HG03095 (cell line): ENCODE measurements around the gene PLPP2.

ENCODE experiments used
- ATAC-seq: cut with Tn5 transposase; IDR thresholded peaks from one replicate; pipeline ENCODE4 v1.9.1; 2021; ENCODE audit warnings: moderate library complexity; ENCODE audit not compliant: unreplicated experiment

The PLPP2 gene

DNA sequence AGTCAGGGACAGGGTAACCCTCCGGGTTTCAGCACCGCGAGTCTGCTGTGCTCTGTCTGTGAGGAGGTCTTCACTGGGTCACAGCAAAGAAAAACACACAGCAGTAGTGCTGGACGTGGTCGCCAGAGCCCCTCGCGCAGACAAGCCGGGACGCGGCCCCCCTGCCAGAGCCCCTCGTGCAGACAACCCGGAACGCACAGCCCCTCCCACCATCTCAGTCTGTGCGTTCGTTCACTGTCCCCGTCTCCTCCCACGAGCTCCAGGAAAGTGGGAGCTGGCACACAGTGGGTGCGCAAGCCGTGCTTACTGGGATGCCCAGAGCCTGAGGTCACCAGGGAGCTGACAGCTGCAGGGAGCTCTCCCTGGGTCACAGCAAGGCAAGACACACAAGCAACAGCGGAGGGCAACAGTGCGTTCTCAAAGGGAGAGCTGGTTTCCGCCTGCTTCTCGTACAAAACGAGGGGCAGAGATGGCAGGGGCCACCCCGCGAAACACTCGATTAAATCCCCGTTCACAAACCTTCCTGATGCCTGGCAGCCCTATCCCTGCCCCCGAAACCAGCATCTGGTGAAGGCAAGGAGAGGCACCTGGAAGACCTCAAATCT, 3.2 kb upstream of the PLPP2 start:
- ATAC-seq: no peak

DNA sequence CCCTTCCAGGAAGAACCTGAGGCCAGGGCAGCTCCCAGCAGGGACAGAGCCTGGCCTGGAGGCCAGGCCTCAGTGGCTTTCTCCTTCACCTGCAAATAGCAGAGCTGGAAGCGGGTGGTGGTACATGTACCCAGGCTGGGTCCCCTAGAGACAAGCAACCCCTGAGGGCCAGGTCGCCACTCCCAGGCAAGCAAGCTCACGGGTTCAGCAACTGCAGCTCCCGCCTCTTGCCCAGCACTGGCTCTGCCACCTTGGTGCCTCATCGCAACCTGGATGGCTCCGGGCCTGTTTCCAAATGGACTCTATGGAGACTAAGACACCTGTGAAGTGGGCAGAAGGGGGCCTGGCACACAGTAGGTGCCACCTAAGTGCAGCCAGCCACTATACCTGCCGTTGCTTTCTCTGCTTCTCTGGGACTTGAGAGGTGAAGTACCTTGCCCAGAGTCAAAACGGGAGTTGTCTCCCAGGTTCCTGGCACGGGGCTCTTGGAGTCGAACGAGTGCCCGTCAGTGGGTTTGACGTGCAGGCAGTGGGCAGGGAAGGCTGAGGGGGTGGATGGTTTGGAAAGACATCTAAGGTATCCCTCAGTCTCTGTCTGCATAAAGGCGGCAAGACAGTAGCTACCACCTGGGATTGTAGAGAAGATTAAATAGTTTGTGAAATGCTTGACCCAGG, 2.4 kb upstream of the PLPP2 start:
- ATAC-seq: no peak

DNA sequence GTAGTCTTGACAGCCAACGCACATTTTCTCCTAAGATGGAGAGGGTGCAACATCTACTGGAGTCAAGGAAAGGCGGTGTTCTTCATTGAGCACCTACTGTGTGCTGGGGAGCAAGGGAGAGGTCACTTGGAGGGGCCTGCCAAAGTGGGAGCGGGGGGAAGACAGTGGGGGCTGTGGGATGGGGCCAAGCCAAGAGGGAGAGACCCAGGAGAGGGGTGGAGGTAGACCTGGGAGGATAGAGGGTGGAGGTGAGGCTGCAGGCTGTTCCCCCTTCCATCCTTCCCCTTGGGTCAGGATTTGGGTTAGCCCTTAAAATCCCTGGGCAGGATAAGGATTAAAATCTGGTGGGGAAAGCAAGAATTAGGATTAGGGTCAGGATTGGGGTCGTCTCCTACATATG, 1.7 kb upstream of the PLPP2 start:
- no peak for ATAC-seq

DNA sequence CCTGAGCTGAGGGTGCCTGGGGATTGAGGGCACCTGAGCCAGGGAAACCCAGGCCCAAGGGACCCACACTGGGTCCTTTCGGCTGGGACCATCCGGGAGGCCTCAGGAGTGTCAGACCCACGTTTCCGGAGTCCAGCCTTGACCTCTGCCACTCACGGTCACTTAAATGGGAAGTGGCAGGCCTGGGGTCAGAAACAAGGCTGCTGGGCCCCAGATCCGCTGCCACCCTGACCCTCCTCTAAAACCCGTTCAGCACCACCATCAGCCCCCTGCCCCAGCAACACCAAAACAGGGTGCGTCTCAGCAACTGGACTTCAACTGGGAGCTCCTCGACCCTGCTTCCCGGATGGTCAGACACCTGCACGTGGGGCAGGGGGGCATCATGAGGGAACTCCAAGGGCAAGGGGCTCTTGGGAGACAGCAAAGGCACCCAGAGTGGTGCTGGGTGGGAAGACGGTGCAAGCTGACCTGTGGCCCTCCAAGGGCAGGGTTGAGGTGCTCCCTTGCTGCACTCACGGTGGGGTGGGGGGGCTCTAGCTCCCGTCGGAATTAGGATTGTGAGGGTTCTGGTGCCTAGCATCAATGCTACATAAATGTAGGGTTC, 1.2 kb upstream of the PLPP2 start:
- ATAC-seq: no peak

DNA sequence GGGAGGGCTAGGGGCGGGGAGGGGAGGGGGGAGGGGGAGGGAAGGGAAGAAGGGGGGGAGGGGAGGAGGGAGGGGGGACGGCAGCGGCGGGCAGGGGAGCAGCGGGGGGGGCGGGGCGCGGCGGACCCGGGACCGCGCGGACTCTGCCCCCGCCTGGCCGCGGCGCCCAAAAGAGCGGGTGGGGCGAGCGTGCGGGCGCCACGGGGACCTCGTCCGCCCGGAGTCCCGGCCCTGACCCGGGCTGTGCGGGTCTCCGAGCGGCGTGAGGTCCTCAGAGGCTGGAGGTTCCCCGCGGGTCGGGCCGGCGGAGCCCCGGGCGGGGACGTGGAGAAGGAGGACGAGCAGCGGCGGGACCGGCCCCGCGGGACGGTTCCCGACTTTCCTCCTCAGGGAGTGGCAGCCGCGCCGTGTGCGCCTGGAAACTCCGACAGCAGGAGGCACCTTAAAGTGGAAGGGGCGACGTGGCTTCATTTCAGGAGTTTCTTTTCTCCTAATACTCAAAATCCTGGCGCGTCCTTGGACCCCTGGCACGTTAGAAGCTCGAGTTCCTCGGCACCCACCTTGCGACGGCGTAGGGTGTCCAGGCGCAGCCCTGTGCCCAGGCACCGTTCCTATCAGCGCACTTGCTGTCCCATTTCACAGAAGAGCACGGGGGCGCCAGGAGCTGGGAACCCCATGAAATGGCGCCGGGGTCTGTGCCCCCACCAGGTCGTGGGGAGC, 518 bp upstream of the PLPP2 start:
- no peak for ATAC-seq

DNA sequence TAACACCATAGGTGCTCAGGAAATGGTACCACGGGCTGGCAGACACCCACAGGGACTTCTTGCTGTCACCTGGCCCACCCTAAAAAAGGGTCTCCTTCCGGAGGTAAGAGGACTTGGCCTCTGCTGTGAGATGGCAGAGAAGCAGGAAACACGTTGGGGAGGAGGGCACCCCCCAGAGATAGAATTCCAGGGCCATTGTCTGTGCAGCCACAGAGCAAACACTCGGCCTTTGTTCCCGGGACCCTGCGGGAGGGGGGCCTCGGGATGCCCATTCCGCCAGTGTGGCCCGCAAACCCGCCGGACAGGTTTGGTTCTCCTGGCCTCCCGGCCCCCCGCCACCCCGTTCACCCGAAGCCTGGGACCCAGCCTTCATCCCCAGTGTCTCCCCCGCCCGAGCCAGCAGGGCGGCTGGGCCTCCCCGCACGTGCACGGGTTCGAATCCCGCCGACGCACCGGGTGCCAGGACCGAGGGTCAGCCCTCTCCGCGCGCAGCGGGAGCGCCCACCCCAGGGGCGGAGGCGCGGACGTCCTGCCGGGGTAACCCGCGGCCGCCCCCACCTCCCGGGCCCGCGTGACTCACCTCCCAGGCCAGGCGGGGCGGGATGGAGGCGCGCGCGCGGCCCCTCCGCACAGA, 714 bp downstream of the PLPP2 start:
- ATAC-seq: no peak

DNA sequence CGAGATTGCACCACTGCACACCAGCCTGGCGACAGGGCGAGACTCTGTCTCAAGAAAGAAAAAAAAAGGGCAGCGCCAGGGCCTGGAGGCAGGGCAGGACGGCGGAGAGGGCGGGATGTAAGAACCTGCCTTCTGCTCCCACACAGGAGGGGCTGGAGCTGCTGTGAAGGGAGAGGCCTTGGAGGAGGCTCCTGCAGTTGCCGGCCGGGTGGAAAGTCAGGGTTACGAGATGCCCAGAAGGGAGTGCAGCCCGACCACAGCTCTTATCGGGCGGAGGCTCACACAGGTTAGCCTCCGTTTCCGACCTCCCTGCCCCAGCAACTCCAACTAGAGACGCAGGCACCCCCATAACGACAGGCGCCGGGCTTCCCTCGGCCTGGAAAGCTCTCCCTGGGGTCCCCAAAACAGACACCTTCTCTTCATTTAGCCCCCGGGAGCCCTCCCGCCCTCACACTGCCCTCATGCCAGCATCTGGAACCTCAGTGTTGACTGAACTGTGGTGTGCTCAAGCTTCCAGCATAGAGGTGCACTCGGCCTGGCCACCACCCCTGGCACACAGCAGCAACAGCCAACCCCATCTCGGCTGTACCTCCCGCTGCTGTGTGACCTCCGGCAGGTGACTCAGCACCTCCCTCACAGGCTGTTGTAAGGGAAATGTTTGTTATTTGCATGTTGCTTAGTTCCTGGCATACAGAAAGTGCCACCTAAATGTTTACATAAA, 1.4 kb downstream of the PLPP2 start:
- ATAC-seq: no peak

DNA sequence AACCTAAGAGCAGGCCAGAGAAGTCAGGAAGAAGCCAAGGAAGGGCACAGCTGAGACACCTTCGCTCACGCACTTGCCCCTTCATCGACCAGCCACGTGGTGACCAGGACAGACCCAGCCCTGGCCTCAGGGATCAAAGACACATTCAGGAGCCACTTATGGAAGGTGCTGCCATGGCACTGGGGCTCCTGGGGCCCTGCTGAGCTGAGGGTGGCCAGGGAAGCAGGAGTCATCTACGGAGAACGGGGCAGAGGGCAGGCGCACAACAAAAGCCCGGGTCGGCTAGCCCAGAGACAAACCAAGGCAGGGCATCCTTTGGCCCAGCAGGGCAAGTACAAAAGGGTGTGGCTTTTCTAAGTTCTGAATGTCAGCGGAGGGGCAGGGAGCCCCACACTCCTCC, 2.3 kb downstream of the PLPP2 start:
- ATAC-seq: no peak

DNA sequence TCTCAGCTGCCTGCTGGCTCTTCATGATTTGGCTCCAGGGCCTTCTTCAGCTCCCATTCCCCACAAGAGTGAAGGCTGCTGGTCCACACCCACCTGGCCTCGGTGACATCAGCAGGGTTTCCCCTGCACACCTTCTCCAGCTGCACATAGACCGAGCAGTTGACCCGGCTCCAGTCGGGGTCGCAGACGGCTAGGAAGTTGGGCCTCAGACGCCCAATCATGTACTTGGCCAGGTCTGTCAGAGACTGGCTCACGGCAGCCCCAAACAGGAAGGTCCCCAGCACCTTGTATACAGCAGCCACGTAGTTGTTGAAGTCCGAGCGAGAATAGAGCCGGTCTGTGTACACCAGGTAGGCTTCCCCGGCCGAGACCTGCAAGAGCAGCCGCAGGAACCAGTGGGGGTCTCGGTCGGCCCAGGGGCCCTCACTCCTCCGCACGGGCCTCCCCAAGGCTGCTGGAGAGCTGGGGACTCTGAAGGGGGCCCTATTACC, 3.8 kb downstream of the PLPP2 start:
- ATAC-seq: no peak

DNA sequence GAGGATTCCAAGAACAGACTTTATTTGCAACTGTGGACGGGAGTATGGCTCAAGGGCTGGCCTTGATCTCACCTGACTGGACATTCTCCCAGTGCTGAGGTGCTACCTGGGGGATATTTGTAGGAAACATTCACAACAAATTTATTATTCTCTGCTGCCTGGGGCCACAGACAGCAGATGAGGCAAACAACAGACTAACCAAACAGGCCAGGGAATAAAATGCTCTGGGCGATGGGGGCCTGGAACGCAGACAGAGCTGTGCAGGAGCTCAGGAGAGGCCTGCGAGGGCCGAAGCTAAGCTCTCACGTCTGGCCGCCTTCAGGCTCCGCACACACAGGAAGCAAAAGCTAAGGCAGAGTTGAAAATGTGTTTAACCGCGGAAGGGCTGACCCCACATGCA, 7.8 kb downstream of the PLPP2 start:
- no peak for ATAC-seq

DNA sequence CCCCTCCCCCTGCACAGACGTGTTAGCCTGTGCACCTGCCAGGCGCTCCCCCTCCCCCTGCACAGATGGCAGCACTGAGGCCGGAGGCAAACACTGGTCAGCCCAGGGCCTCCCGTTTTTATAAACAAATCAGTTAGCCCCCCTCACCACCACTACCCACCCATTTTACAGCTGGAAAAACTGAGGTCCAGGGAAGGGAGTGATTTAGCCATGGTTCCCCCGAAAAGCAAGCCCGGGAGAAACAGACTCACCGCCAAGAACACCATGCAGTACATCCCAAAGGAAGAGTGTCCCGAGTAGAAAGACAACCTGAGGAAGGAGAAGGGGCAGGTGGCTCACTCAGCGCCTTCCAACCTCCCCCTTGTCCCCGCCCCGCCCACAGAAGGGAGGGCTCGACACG, 8.7 kb downstream of the PLPP2 start:
- no peak for ATAC-seq

DNA sequence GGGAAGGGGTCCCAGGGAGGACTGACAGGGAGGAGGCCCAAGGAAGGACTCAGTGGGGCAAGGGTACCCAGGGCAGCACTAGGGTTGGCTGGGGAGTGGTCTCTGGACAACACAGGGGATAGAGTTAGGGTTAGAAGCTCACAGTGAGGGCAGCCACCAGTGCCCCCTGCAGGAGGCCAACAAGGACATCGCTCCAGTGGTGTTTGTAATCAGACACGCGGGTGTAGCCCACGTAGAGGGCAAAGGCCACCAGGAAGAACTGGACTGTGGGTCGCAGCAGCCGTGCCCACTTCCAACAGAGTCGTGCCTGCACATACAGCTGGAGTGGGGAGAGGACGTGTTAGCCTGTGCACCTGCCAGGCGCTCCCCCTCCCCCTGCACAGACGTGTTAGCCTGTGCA, 9.2 kb downstream of the PLPP2 start:
- no peak for ATAC-seq

DNA sequence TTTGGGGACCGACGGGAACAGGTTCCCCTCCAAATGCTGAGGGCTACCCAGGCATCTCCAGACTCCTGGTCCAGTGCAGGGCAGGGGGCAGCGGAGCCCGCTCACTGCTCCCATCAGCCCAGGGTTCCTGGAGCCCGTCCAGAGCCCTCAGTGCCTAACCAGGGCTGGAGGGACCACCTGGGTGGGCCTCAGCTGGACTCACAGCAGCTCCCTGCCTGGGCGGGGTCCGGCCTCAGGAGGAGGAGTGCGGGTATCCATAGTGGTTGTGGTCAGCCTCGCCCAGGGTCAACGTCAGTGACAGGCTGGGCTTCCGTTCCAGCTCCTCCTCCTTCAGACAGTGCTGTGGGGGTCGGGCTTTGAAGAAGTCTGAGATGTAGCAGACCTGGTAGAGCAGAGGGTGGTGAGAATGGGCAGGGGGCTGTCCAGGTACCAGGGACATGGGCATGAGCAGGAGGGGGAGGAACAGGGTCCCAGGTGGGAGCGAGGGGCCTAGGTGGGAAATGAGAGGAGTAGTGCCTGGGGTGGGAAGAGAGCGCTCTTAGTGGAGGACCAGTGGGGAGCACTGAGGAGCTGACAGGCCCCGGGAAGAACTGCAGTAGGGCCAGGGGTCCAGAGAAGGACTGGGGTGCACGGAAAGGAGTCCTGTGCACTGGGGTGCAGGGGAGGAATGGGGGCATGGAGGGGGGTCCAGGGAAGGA, 9.9 kb downstream of the PLPP2 start:
- ATAC-seq: no peak

DNA sequence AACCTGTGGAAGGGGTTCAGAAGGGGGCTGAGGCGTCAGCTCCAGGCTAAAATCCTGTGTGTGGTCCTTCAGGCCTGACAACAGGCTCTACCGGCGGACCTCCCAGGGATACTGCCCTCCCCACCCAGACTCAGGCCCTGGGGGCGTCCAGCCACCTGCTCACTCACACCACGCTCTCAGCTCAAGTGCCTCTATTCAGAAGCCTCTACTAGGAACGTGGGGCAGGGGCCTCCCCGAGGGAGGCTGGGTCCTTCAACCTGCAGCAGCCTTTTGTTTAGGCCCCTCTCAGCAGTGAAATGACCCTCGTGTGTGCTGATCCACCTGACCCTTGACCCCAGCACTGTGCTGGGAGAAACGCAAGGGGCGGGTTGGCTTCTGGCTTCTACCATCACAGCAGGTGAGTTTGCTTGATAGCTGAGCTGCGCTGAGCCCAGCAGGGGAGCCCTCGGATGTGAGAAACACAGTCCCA, 10.6 kb downstream of the PLPP2 start:
- ATAC-seq: no peak

DNA sequence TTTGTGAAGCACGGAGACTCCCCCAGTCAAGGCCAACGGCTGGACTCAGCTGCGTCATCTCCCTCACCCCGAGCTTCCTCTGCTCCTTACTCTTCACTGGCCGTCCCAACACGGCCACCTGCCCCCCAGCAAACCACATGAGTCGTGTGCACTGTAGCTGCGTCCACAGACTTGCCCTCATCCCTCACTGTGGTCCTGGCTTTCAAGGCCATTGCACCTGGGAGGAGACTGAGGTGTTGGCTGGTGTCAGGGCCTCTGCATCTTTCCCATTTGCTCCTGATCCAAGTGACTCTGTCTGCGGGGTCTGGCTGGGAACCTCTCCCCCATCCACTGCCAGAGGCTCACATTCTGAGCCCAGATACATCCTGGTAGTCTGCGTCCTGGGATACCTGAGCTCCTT, 11.5 kb downstream of the PLPP2 start:
- no peak for ATAC-seq

DNA sequence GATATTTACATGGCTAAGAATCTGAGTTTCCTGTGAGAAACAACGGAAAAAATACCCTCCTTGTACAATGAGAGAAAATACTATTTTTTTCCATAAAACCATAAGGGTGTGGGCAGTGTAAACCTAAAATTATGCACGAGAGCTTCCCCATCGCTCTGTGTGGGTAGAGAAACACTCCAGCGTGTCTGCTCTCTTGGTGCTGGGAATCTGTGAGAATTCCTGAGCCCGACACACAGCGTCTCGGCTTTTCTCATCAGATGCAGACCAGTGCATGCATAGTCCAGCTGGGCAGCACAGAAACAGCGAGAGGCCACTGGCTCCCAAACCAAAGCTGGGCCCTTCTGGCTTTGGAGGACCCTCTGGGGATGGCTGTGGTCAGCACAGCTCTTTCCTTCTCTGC, 12.0 kb downstream of the PLPP2 start:
- no peak for ATAC-seq

DNA sequence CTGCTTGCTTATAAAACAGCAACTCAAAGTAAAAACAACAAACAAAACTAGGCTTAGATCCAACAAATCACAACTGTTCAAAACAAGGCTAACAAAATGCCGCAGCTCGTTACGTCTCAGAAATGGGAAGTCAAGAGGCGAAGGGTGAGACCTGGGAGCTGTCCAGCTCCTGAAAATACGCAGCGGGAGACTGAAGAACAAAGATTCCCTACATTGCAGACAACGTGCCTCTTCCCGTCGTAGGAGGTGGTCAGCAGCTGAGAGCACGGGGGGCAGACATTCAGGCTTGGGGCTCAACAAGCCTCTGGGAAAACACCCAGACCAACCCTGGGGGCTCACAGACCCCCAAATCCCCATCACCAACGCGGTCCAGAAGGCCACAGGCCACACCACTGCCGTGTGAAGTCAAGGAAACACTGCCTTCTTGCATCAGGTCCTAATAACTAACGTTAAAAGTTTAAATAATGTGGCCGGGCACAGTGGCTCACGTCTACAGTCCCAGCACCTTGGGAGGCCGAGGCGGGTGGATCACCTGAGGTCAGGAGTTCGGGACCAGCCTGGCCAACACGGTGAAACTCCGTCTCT, 13.5 kb downstream of the PLPP2 start:
- no peak for ATAC-seq

DNA sequence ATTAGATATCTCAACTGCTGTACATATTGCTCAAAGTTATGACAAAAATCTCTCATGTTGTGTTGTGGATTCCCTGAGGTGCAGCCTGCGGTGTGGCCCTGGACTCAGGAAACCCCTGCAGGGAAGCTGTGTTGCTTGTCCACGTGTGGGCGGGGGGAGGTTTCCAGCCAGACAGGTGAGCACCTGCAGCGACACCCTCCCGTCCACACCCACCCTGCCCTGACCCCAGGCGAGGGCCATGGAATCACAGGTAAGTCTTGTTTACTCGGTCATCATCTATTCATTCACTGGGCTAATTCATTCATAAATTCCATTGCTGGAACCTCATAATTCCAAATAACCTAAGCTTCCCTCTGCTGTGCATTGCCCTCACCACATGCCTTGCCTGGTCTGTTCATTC, 14.1 kb downstream of the PLPP2 start:
- ATAC-seq: no peak

DNA sequence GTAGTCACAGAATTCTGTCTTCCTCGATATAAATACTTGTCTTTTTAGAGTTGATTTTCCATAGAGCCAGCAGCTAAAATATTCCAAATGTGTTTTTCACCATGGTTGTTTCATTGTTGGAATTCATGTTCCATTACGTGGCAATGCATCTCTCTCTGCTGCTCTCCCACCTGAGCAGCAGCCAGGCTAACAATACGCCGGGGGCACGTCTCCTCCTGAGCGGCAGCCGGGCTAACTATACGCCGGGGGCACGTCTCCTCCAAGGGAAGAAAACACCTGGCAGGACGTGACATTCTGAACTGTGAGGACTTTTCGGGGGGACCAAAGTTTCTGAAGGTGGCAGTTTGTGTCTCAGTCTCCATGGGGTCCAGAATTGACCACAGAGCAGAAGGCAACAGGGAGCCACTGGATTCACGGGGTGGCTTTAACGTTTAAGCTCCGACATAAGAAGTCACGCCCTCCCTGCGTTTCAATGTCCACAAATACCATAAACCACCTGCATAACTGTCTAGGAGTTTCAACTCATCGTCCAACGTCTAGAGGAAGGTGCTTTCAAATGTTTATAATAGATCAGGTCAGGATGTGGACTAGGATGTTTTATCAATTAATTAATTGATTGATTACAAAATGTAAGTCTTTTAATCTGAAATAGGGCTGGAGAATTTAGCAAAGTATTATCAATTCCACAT, 15.1 kb downstream of the PLPP2 start:
- ATAC-seq: no peak
